GM23338 (cell line): ENCODE data around the gene BATF3. TPM values are rescaled to one million over a fixed set of nuclear protein-coding genes. Genes with fewer than 3 reads are reported as not detected.
A peak's percentile ranks its signal among the peaks of the same experiment; 100 is the strongest.
"Not testable (repeated sequence)": the region's sequence is repeated elsewhere in the genome, so short reads cannot be mapped to it uniquely, and the experiment has no call there.

Experiments used
- ATAC-seq: fragments of 200-7000 bp; cut with Tn5 transposase; 3 replicates; pipeline ENCODE4 v1.9.1; 2020
- DNase-seq: peaks from one replicate; pipeline ENCODE4 v3.0.0-alpha.2; 2015; ENCODE audit warnings: low spot score
- H2AFZ ChIP-seq: fragments of 200-600 bp; sonication (generic); 2 replicates; pipeline ENCODE4 v1.8.0; 2016; ENCODE audit warnings: antibody characterized with exemption, mild to moderate bottlenecking, moderate library complexity
- H3F3A ChIP-seq: fragments of 200-600 bp; sonication (generic); replicated peaks from 2 replicates; pipeline ENCODE4 v1.8.0; 2017; ENCODE audit warnings: antibody characterized with exemption, mixed run types, low read depth
- H3K27ac ChIP-seq: fragments of 200-600 bp; sonication (generic); 2 replicates; pipeline ENCODE4 v1.6.1; 2016; ENCODE audit warnings: low read depth
- H3K27me3 ChIP-seq: fragments of 200-600 bp; sonication (generic); 2 replicates; pipeline ENCODE4 v1.8.0; 2016; ENCODE audit warnings: mild to moderate bottlenecking, mixed run types, moderate library complexity; ENCODE audit not compliant: insufficient read depth
- H3K36me3 ChIP-seq: fragments of 200-600 bp; sonication (generic); 2 replicates; pipeline ENCODE4 v1.8.0; 2016; ENCODE audit warnings: mild to moderate bottlenecking; ENCODE audit not compliant: insufficient read depth
- H3K4me1 ChIP-seq: fragments of 200-600 bp; sonication (generic); 2 replicates; pipeline ENCODE4 v1.8.0; 2016; ENCODE audit warnings: mild to moderate bottlenecking, moderate library complexity; ENCODE audit not compliant: insufficient read depth
- H3K4me2 ChIP-seq: fragments of 200-600 bp; sonication (generic); 2 replicates; pipeline ENCODE4 v1.7.1; 2017; ENCODE audit warnings: mixed run types
- H3K4me3 ChIP-seq: fragments of 200-600 bp; sonication (generic); 2 replicates; pipeline ENCODE4 v1.6.1; 2016; ENCODE audit warnings: mixed run types
- H3K79me2 ChIP-seq: fragments of 200-600 bp; sonication (generic); replicated peaks from 2 replicates; pipeline ENCODE4 v1.8.0; 2017; ENCODE audit warnings: mild to moderate bottlenecking; ENCODE audit not compliant: insufficient read depth
- H3K9me2 ChIP-seq: fragments of 200-600 bp; sonication (generic); 2 replicates; pipeline ENCODE4 v1.8.0; 2017; ENCODE audit not compliant: insufficient read depth
- H4K20me1 ChIP-seq: fragments of 200-600 bp; sonication (generic); replicated peaks from 2 replicates; pipeline ENCODE4 v1.8.0; 2017; ENCODE audit warnings: mild to moderate bottlenecking; ENCODE audit not compliant: insufficient read depth
- H3K27ac Mint-ChIP-seq: 2 replicates; pipeline ENCODE4 v1.8.0; 2020; ENCODE audit warnings: inconsistent platforms, mild to moderate bottlenecking, moderate library complexity, mixed read lengths
- H3K27me3 Mint-ChIP-seq: 3 replicates; pipeline ENCODE4 v1.8.0; 2022; ENCODE audit warnings: low read depth, mild to moderate bottlenecking, moderate library complexity, mixed read lengths, inconsistent platforms; ENCODE audit not compliant: insufficient read depth, poor library complexity
- H3K36me3 Mint-ChIP-seq: 3 replicates; pipeline ENCODE4 v1.8.0; 2021; ENCODE audit warnings: low read depth, mild to moderate bottlenecking, inconsistent platforms, moderate library complexity, mixed read lengths
- H3K4me1 Mint-ChIP-seq: 3 replicates; pipeline ENCODE4 v1.8.0; 2020; ENCODE audit warnings: mild to moderate bottlenecking, inconsistent platforms, mixed read lengths
- H3K4me3 Mint-ChIP-seq: 3 replicates; pipeline ENCODE4 v1.8.0; 2021; ENCODE audit warnings: moderate library complexity, mild to moderate bottlenecking, inconsistent platforms, mixed read lengths
- H3K9me3 Mint-ChIP-seq: 3 replicates; pipeline ENCODE4 v1.8.0; 2020; ENCODE audit warnings: moderate library complexity, mild to moderate bottlenecking, inconsistent platforms, mixed read lengths
- CREB1 ChIP-seq: fragments of 250-450 bp; sonication (Bioruptor Pico); IDR thresholded peaks from 2 replicates; pipeline ENCODE4 v1.5.0; 2020; ENCODE audit warnings: low read depth, mild to moderate bottlenecking, moderate library complexity
- NANOG ChIP-seq: IDR thresholded peaks from 2 replicates; pipeline ENCODE4 v1.6.1; 2016; ENCODE audit warnings: antibody characterized with exemption, borderline replicate concordance
- polyA plus RNA-seq: library from polyadenylated mRNA; unstranded; fragments of >200 nt; fragmentation: Nextera tagmentation; extraction: Ambion mirVana; gene quantifications from 2 replicates; pipeline ENCODE4 v1.2.1, GENCODE V29; 2016
- total RNA-seq: library from RNA; depleted of rRNA; stranded (reverse); fragments of >200 nt; shearing (Covaris generic); gene quantifications from 2 replicates; pipeline ENCODE4 v1.2.3, GENCODE V29; 2014
- TF ChIP-seq, protein P1 (sequence below): fragments of 250-450 bp; sonication (Bioruptor Pico); IDR thresholded peaks from 2 replicates; pipeline ENCODE4 v1.5.0; 2020; ENCODE audit warnings: mild to moderate bottlenecking, moderate library complexity

The BATF3 gene
- total and polyA plus RNA-seq, 2 experiments from 2014 or later, result 3.6 to 7.8 TPM

DNA sequence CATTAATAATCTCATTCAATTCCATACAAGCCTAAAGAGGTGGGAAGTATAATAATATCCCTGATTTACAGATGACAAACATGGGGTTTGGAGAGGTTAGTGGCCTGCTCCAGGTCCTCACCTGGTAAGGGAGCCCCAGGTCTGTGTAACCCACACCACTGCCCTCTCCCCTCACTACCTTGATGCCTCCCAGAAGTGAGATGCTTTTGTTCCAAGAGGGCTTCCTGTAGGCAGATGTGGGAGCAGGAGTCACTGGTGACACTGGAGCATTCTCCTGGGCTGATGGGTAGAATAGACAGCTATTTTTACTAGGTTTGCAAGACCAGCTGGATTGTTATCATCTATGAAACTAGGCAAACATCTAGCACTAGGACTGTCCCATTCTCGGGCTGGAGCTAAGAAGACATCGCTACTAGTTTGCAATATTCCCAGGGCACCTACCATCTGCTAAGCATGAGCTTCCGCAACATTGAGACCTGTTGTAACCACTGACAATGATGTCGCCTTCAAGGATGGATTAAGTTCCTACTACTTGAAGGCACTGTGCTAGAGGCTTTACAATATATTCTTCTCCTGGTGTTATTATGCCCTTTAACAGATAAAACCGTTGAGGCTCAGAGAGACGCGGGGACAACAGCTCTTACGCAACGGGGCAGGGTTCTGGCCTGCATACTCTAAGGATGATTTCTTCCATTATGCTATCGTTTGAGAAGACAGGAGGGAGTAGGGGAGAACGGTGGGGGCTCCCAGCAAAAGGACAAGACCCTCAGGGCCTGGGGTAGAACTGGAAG lies 35.0 kb downstream of the BATF3 start (continued):
- TF ChIP-seq, protein P1, sequence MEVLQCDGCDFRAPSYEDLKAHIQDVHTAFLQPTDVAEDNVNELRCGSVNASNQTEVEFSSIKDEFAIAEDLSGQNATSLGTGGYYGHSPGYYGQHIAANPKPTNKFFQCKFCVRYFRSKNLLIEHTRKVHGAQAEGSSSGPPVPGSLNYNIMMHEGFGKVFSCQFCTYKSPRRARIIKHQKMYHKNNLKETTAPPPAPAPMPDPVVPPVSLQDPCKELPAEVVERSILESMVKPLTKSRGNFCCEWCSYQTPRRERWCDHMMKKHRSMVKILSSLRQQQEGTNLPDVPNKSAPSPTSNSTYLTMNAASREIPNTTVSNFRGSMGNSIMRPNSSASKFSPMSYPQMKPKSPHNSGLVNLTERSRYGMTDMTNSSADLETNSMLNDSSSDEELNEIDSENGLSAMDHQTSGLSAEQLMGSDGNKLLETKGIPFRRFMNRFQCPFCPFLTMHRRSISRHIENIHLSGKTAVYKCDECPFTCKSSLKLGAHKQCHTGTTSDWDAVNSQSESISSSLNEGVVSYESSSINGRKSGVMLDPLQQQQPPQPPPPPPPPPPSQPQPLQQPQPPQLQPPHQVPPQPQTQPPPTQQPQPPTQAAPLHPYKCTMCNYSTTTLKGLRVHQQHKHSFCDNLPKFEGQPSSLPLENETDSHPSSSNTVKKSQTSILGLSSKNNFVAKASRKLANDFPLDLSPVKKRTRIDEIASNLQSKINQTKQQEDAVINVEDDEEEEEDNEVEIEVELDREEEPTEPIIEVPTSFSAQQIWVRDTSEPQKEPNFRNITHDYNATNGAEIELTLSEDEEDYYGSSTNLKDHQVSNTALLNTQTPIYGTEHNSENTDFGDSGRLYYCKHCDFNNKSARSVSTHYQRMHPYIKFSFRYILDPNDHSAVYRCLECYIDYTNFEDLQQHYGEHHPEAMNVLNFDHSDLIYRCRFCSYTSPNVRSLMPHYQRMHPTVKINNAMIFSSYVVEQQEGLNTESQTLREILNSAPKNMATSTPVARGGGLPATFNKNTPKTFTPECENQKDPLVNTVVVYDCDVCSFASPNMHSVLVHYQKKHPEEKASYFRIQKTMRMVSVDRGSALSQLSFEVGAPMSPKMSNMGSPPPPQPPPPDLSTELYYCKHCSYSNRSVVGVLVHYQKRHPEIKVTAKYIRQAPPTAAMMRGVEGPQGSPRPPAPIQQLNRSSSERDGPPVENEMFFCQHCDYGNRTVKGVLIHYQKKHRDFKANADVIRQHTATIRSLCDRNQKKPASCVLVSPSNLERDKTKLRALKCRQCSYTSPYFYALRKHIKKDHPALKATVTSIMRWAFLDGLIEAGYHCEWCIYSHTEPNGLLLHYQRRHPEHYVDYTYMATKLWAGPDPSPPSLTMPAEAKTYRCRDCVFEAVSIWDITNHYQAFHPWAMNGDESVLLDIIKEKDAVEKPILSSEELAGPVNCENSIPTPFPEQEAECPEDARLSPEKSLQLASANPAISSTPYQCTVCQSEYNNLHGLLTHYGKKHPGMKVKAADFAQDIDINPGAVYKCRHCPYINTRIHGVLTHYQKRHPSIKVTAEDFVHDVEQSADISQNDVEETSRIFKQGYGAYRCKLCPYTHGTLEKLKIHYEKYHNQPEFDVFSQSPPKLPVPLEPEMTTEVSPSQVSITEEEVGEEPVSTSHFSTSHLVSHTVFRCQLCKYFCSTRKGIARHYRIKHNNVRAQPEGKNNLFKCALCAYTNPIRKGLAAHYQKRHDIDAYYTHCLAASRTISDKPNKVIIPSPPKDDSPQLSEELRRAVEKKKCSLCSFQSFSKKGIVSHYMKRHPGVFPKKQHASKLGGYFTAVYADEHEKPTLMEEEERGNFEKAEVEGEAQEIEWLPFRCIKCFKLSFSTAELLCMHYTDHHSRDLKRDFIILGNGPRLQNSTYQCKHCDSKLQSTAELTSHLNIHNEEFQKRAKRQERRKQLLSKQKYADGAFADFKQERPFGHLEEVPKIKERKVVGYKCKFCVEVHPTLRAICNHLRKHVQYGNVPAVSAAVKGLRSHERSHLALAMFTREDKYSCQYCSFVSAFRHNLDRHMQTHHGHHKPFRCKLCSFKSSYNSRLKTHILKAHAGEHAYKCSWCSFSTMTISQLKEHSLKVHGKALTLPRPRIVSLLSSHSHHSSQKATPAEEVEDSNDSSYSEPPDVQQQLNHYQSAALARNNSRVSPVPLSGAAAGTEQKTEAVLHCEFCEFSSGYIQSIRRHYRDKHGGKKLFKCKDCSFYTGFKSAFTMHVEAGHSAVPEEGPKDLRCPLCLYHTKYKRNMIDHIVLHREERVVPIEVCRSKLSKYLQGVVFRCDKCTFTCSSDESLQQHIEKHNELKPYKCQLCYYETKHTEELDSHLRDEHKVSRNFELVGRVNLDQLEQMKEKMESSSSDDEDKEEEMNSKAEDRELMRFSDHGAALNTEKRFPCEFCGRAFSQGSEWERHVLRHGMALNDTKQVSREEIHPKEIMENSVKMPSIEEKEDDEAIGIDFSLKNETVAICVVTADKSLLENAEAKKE (CRISPR knock-in tag), result no peak
- TF ChIP-seq CREB1 (CRISPR knock-in tag), result no peak

DNA sequence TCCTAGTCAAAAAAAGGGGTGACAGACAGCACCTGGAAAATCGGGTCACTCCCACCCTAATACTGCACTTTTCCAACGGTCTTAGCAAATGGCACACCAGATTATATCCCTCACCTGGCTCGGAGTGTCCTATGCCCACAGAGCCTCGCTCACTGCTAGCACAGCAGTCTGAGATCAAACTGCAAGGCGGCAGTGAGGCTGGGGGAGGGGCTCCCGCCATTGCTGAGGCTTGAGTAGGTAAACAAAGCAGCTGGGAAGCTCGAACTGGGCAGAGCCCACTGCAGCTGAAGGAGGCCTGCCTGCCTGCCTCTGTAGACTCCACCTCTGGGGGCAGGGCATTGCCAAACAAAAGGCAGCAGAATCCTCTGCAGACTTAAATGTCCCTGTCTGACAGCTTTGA lies 41.4 kb downstream of the BATF3 start:
- not testable (repeated sequence) for H3K4me2 ChIP-seq, H4K20me1 ChIP-seq, H3F3A ChIP-seq, H3K27ac ChIP-seq, H3K4me3 Mint-ChIP-seq, H3K36me3 ChIP-seq, ATAC-seq, H3K27me3 ChIP-seq, H3K4me1 ChIP-seq, H3K79me2 ChIP-seq, H3K9me2 ChIP-seq, H3K4me1 Mint-ChIP-seq, H3K4me3 ChIP-seq, DNase-seq, H3K27me3 Mint-ChIP-seq
- Mint-ChIP-seq H3K27ac (peak overlapping the region; percentile 56; the same call in 1 of the 2 replicates), H3K36me3 (peaks cover 16% of the 10 kb centered on the region), H3K9me3 (peaks cover 20% of the 10 kb centered on the region; the same call in 2 of the 3 replicates)
- H2AFZ ChIP-seq, result peak overlapping the region; percentile 78; the same call in 1 of the 2 replicates

DNA sequence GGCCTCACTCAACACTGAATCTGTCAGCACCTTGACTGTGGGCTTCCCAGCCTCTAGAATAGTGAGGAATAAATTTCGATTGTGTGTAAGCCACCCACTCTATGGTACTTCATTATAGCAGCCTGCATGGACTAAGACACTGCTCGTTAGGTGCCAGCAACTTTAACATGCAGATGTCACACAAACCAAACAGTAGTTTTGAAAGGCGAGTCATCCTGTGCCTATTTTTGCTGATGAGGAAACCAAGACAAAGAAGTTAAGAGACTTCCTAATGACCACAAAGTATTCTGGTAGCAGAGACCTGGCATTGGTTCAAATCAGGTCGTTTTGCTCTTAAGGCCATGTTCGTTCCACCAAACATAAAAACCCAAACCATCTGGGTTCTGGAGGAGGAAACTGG lies 42.9 kb downstream of the BATF3 start:
- Histone ChIP-seq H3K27me3 (no peaks in the 10 kb centered on the region), H3K9me2 (0 out of 2 replicates have a peak, but pooled peaks cover 4% of the 10 kb centered on the region), H3K27ac (no peak overlapping the region), H4K20me1 (no peaks in the 10 kb centered on the region), H3K4me3 (no peak overlapping the region), H3K4me1 (0 out of 2 replicates have a peak, but pooled peaks cover 8% of the 10 kb centered on the region), H3K79me2 (no peaks in the 10 kb centered on the region), H2AFZ (no peak overlapping the region), H3F3A (no peaks in the 10 kb centered on the region), H3K36me3 (no peaks in the 10 kb centered on the region), H3K4me2 (no peak overlapping the region)
- DNase-seq (no peak), ATAC-seq (no peak)
- H3K27ac Mint-ChIP-seq, result no peak overlapping the region
- no peak overlapping the region for H3K4me3 Mint-ChIP-seq
- H3K27me3 Mint-ChIP-seq, result peaks cover 2% of the 10 kb centered on the region
- H3K9me3 Mint-ChIP-seq, result peaks cover 16% of the 10 kb centered on the region; the same call in 2 of the 3 replicates
- H3K4me1 Mint-ChIP-seq, result peaks cover 4% of the 10 kb centered on the region
- H3K36me3 Mint-ChIP-seq, result peaks cover 16% of the 10 kb centered on the region
- TF ChIP-seq, protein P1 (CRISPR knock-in tag), result no peak
- no peak for TF ChIP-seq NANOG
